Activated naive CD8-positive, alpha-beta T cell treated with anti-CD3 and anti-CD28 coated beads for 36 hours (primary cell): ENCODE results near the gene UCP2. TPM values are rescaled to one million over a fixed set of nuclear protein-coding genes. Genes with fewer than 3 reads are reported as not detected.

Source experiments
- DNase-seq: peaks from one replicate; pipeline ENCODE4 v3.0.0; 2021
- H3K27ac Mint-ChIP-seq: one replicate; pipeline ENCODE4 v1.8.0; 2022; ENCODE audit warnings: mild to moderate bottlenecking, moderate library complexity, mixed read lengths
- H3K27me3 Mint-ChIP-seq: one replicate; pipeline ENCODE4 v1.8.0; 2022; ENCODE audit warnings: mild to moderate bottlenecking, mixed read lengths
- H3K36me3 Mint-ChIP-seq: one replicate; pipeline ENCODE4 v1.8.0; 2021; ENCODE audit warnings: mild to moderate bottlenecking, mixed read lengths
- H3K4me1 Mint-ChIP-seq: one replicate; pipeline ENCODE4 v1.8.0; 2021; ENCODE audit warnings: mixed read lengths
- H3K4me3 Mint-ChIP-seq: one replicate; pipeline ENCODE4 v1.8.0; 2022; ENCODE audit warnings: mild to moderate bottlenecking, moderate library complexity, mixed read lengths
- H3K9me3 Mint-ChIP-seq: one replicate; pipeline ENCODE4 v1.8.0; 2022; ENCODE audit warnings: mixed read lengths
- total RNA-seq, 2 experiments: library from RNA; stranded (reverse); gene quantifications; one replicate each; pipeline ENCODE4 v1.2.3, GENCODE V29; 2021

The UCP2 gene
- total RNA-seq, 2 experiments from 2014 or later, result 180 to 181 TPM

DNA sequence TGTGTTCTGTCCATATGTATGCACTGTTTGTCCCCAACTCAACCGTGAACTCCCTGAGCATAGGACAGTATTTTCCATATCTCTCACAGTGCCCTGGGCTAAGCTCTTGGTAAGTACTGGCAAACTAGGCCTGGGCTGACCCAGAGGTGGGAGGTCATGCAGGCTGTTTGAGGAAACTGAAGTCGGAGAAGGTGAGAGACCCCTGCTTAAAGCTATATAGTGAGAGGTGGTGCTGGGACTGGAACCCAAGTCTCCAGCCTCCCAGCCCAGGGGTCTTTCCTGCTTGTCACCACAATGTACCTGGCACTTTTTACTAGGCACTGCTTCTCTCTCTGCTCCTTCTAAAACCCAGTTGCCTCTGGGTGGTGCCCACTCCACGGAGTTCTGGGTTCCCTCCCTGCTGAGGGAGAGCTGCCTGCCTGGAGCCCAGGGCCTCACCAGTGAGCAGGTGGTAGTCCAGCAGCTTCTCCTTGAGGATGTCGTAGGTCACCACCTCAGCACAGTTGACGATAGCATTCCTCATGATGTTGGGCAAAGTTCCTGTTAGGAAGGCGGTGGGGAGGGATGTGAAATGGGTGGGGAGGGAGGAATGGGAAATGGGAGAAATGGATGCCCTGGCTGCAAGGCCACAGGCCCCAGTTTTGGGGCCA lies 21.5 kb upstream of the UCP2 start:
- Mint-ChIP-seq H3K4me1 (peaks cover 62% of the 10 kb centered on the region), H3K4me3 (no peak overlapping the region), H3K27ac (no peak overlapping the region)

DNA sequence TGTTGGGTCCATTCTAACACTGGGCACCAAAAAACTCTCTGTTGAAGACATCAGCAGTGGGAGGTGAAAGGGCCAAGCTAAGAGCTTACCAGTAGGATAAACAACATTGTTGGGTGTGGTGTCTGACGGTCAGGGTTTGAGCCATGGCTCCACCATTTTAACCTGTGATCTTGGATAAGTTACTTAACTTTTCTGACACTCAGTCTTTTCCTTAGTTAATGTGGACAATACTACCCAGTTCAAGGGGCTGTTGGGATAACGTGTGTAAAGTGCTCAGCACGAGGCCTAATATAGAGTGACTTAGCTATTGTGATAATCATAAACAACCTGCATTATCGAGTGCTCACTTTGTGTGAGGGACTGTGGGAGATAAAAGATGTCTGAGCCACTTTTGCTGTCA lies 20.2 kb upstream of the UCP2 start:
- H3K27me3 Mint-ChIP-seq, result no peaks in the 10 kb centered on the region
- peaks cover 56% of the 10 kb centered on the region for H3K4me1 Mint-ChIP-seq
- no peak overlapping the region for H3K27ac Mint-ChIP-seq

More for the DNA sequence above, 21.5 kb upstream of the UCP2 start:
- no peaks in the 10 kb centered on the region for H3K27me3 Mint-ChIP-seq
- H3K9me3 Mint-ChIP-seq, result no peaks in the 10 kb centered on the region
- peaks cover 21% of the 10 kb centered on the region for H3K36me3 Mint-ChIP-seq
- DNase-seq, result no peak

DNA sequence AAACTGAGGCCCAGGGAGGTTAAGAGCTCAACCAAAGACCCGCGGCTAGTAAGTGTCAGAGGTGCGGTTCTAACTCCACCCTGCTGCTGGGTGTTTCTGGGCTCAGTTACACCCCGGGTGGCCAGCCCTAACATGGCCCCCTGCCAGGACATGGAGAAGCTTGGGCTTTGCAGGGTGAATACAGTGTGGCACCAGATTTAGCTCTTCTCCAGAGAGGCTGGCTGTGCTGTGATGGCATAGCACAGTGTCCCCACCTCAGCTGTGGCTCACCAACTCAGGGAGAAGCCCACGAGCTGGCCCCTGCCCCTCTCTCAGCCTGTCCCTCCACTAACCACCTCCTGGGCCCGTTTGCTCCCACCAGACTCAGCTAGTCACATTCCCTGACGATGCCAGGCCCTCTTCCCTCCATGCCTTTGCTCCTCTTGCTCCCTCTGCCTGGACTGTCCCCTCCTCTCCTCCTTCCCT lies 19.2 kb upstream of the UCP2 start:
- Mint-ChIP-seq H3K4me3 (no peak overlapping the region), H3K36me3 (peaks cover 20% of the 10 kb centered on the region), H3K4me1 (peaks cover 59% of the 10 kb centered on the region), H3K9me3 (no peaks in the 10 kb centered on the region), H3K27ac (no peak overlapping the region), H3K27me3 (no peaks in the 10 kb centered on the region)
- DNase-seq, result no peak

More for the DNA sequence above, 20.2 kb upstream of the UCP2 start:
- DNase-seq, result no peak
- Mint-ChIP-seq H3K4me3 (no peak overlapping the region), H3K36me3 (peaks cover 20% of the 10 kb centered on the region), H3K9me3 (no peaks in the 10 kb centered on the region)

DNA sequence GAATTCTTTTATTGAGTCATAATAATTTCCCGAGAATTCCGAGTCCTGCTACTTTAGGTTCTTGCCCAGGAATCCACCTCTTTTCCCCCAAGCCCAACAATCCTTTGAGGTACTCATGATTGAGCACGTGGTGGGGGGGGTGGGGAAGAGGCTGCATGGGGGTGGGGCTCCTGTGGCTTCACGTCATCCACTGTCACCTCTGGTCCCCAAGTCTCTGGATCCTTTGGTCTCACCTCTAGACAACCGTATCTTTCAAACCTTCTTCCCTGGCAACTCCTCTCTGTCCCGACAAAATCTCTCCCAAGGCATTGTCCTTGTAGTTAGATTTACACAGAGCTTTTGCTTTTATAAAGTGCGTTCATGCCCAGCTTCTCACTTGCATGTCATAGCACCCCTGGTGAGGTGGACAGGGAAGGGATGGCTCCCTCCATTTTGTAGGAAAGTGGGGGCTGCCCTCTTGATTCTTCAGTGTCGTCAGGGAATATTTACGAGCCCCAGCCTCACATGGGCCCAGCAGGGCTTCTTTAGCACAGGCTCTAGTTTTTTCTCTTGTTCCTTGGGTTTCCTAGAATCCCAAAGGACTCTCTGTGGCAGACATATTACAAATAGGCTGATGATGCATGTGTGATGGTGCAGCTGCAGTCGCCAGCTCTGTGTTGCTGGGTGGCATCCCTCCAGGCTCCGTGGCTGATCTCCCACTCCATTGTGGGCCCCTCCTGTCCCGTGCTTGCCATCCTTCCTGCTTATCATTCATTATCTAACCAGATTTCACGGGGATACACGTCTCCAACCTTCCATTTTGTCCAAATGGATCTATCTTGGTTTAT lies 17.9 kb upstream of the UCP2 start:
- DNase-seq, result no peak
- peak overlapping the region; percentile 12 for H3K27ac Mint-ChIP-seq
- no peaks in the 10 kb centered on the region for H3K27me3 Mint-ChIP-seq
- no peaks in the 10 kb centered on the region for H3K9me3 Mint-ChIP-seq
- H3K36me3 Mint-ChIP-seq, result peaks cover 20% of the 10 kb centered on the region
- H3K4me3 Mint-ChIP-seq, result no peak overlapping the region
- peaks cover 60% of the 10 kb centered on the region for H3K4me1 Mint-ChIP-seq

GRCh38 chr11:73999581-74000306 lies 17.1 kb upstream of the UCP2 start:
- H3K36me3 Mint-ChIP-seq, result peaks cover 17% of the 10 kb centered on the region
- DNase-seq, result no peak
- H3K27ac Mint-ChIP-seq, result peak overlapping the region; percentile 26
- no peaks in the 10 kb centered on the region for H3K27me3 Mint-ChIP-seq
- H3K9me3 Mint-ChIP-seq, result no peaks in the 10 kb centered on the region
- no peak overlapping the region for H3K4me3 Mint-ChIP-seq
- H3K4me1 Mint-ChIP-seq, result peaks cover 60% of the 10 kb centered on the region

GRCh38 chr11:73998846-73999575 lies 16.4 kb upstream of the UCP2 start:
- Mint-ChIP-seq H3K27ac (peak overlapping the region; percentile 31), H3K27me3 (no peaks in the 10 kb centered on the region), H3K9me3 (no peaks in the 10 kb centered on the region), H3K4me3 (no peak overlapping the region), H3K36me3 (peaks cover 17% of the 10 kb centered on the region), H3K4me1 (peaks cover 62% of the 10 kb centered on the region)
- no peak for DNase-seq

GRCh38 chr11:73997120-73997770 lies 14.6 kb upstream of the UCP2 start:
- H3K4me3 Mint-ChIP-seq, result no peak overlapping the region
- H3K27me3 Mint-ChIP-seq, result no peaks in the 10 kb centered on the region
- no peak for DNase-seq
- H3K4me1 Mint-ChIP-seq, result peaks cover 63% of the 10 kb centered on the region
- H3K36me3 Mint-ChIP-seq, result peaks cover 8% of the 10 kb centered on the region
- no peaks in the 10 kb centered on the region for H3K9me3 Mint-ChIP-seq
- peak overlapping the region; percentile 17 for H3K27ac Mint-ChIP-seq

DNA sequence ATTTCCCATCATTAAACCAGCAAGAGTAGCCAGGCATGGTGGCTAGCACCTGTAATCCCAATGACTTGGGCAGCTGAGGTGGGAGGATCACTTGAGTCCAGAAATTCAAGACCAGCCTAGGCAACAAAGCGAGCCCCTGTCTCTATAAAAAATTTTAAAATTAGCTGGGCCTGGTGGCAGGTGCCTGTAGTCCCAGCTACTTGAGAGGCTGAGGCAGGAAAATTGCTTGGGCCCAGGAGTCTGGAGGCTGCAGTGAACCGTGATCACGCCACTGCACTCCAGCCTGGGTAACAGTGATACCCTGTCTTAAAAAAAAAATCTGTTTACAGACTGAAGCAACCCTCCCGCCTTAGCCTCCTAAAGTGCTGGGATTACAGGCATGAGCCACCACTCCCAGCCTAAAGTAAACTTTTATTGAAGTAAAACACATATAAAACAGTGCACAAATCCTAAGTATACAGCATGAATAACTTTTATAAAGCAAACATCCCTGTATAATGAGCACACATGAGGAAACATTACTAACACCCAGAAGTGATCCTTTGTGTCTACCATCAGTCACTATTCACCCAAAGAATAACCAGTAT lies 13.6 kb upstream of the UCP2 start:
- no peaks in the 10 kb centered on the region for H3K9me3 Mint-ChIP-seq
- no peak for DNase-seq
- H3K4me3 Mint-ChIP-seq, result peak overlapping the region; percentile 75
- H3K27ac Mint-ChIP-seq, result peak overlapping the region; percentile 95
- peaks cover 73% of the 10 kb centered on the region for H3K4me1 Mint-ChIP-seq
- H3K36me3 Mint-ChIP-seq, result peaks cover 7% of the 10 kb centered on the region
- H3K27me3 Mint-ChIP-seq, result no peaks in the 10 kb centered on the region

DNA sequence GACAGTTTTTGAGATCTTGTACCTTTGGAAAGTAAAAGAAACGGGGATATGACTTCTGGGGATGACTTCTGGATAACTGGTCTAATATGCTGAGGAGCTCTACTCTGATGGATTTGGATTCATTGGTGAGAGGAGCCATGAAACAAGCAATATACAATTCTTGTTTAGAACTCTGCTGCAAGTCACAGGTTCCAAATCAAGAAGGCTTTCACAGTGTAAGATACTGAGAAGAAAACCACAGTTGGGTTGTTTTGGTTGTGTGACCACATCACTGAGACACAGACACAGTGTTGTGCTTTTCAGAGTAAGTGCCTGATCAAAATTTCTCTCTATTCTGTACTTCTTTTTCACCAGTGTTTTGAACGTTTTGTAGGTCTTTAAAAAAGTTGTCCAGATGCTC lies 13.1 kb upstream of the UCP2 start:
- DNase-seq, result no peak
- Mint-ChIP-seq H3K36me3 (peaks cover 5% of the 10 kb centered on the region), H3K27me3 (no peaks in the 10 kb centered on the region), H3K9me3 (no peaks in the 10 kb centered on the region), H3K27ac (peak overlapping the region; percentile 95), H3K4me3 (peak overlapping the region; percentile 75), H3K4me1 (peaks cover 74% of the 10 kb centered on the region)

GRCh38 chr11:73995247-73995646 lies 12.6 kb upstream of the UCP2 start:
- H3K27me3 Mint-ChIP-seq, result no peaks in the 10 kb centered on the region
- no peaks in the 10 kb centered on the region for H3K9me3 Mint-ChIP-seq
- peak overlapping the region; percentile 95 for H3K27ac Mint-ChIP-seq
- DNase-seq, result no peak
- H3K36me3 Mint-ChIP-seq, result peaks cover 3% of the 10 kb centered on the region
- peak overlapping the region; percentile 75 for H3K4me3 Mint-ChIP-seq
- H3K4me1 Mint-ChIP-seq, result peaks cover 71% of the 10 kb centered on the region

- H3K4me3 Mint-ChIP-seq, result no peak overlapping the region
- peak overlapping the region; percentile 58 for H3K27ac Mint-ChIP-seq
- no peak for DNase-seq
- no peaks in the 10 kb centered on the region for H3K27me3 Mint-ChIP-seq
- peaks cover 44% of the 10 kb centered on the region for H3K4me1 Mint-ChIP-seq
- no peaks in the 10 kb centered on the region for H3K9me3 Mint-ChIP-seq
- H3K36me3 Mint-ChIP-seq, result no peaks in the 10 kb centered on the region
These were observed 8.9 kb upstream of the UCP2 start for GRCh38 chr11:73991471-73992006.

- Mint-ChIP-seq H3K4me1 (peaks cover 41% of the 10 kb centered on the region), H3K27me3 (no peaks in the 10 kb centered on the region), H3K36me3 (no peaks in the 10 kb centered on the region), H3K9me3 (no peaks in the 10 kb centered on the region), H3K27ac (peak overlapping the region; percentile 23), H3K4me3 (no peak overlapping the region)
- no peak for DNase-seq
These were observed 8.1 kb upstream of the UCP2 start for GRCh38 chr11:73990730-73991129.

- Mint-ChIP-seq H3K9me3 (no peaks in the 10 kb centered on the region), H3K36me3 (no peaks in the 10 kb centered on the region), H3K27me3 (no peaks in the 10 kb centered on the region), H3K27ac (no peak overlapping the region), H3K4me1 (peaks cover 38% of the 10 kb centered on the region), H3K4me3 (no peak overlapping the region)
- no peak for DNase-seq
These were observed 6.5 kb upstream of the UCP2 start for GRCh38 chr11:73989156-73989555.

DNA sequence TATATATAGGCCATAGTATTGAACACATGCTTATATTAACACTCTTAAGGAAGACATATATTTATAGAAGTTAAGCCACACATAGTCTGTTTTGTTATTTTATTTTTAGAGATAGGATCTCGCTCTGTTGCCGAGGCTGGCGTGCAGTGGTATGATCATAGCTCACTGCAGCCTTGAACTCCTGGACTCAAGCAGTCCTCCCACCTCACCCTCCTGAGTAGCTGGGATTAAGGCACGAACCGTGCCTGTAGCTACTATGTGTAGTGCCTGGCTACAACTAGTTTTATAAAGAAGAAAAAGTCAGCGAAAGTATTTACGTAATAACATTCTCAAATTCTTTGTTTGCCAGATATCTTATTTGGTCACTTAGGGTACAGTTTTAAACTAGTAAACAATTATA lies 5.6 kb upstream of the UCP2 start:
- H3K4me3 Mint-ChIP-seq, result no peak overlapping the region
- H3K27me3 Mint-ChIP-seq, result no peaks in the 10 kb centered on the region
- H3K4me1 Mint-ChIP-seq, result peaks cover 45% of the 10 kb centered on the region
- no peaks in the 10 kb centered on the region for H3K9me3 Mint-ChIP-seq
- no peak for DNase-seq
- no peaks in the 10 kb centered on the region for H3K36me3 Mint-ChIP-seq
- H3K27ac Mint-ChIP-seq, result no peak overlapping the region
